ENCODE results near the gene CPLX4.
A peak's percentile ranks its signal among the peaks of the same experiment; 100 is the strongest.

The CPLX4 gene

GRCh38 chr18:59308938-59309260, 9.6 kb downstream of the CPLX4 start:
- no peak for DNase-seq (ENCODE audit: low read depth)
- H3K4me3 ChIP-seq (ENCODE audit: low read depth, low read length): peak overlapping the region; percentile 35

GRCh38 chr18:59308248-59308937, 10.1 kb downstream of the CPLX4 start:
- H3K4me3 ChIP-seq (ENCODE audit: low read depth, low read length): peak overlapping the region; percentile 35

GRCh38 chr18:59306640-59307039, 11.8 kb downstream of the CPLX4 start:
- no peak overlapping the region for H3K4me3 ChIP-seq (ENCODE audit: low read depth, low read length)
- DNase-seq (ENCODE audit: low read depth): no peak

More at GRCh38 chr18:59308248-59308937, 10.1 kb downstream of the CPLX4 start:
- DNase-seq (ENCODE audit: low read depth): peak; percentile 7

GRCh38 chr18:59305295-59305694, 13.2 kb downstream of the CPLX4 start:
- no peak overlapping the region for H3K4me3 ChIP-seq (ENCODE audit: low read depth, low read length)
- no peak for DNase-seq (ENCODE audit: low read depth)

GRCh38 chr18:59303656-59304195, 14.7 kb downstream of the CPLX4 start:
- no peak overlapping the region for H3K4me3 ChIP-seq (ENCODE audit: low read depth, low read length)
- no peak for DNase-seq (ENCODE audit: low read depth)

GRCh38 chr18:59303006-59303405, 15.4 kb downstream of the CPLX4 start:
- DNase-seq (ENCODE audit: low read depth): no peak
- no peak overlapping the region for H3K4me3 ChIP-seq (ENCODE audit: low read depth, low read length)

GRCh38 chr18:59301929-59302328, 16.5 kb downstream of the CPLX4 start:
- no peak for DNase-seq (ENCODE audit: low read depth)
- no peak overlapping the region for H3K4me3 ChIP-seq (ENCODE audit: low read depth, low read length)

GRCh38 chr18:59300676-59301285, 17.7 kb downstream of the CPLX4 start:
- DNase-seq (ENCODE audit: low read depth): no peak
- H3K4me3 ChIP-seq (ENCODE audit: low read depth, low read length): no peak overlapping the region

- no peak overlapping the region for H3K4me3 ChIP-seq (ENCODE audit: low read depth, low read length)
- DNase-seq (ENCODE audit: low read depth): no peak
Measured at GRCh38 chr18:59298871-59299270, 19.6 kb downstream of the CPLX4 start.

GRCh38 chr18:59293317-59293716, 25.1 kb downstream of the CPLX4 start:
- no peak overlapping the region for H3K4me3 ChIP-seq (ENCODE audit: low read depth, low read length)
- no peak for DNase-seq (ENCODE audit: low read depth)

- no peak overlapping the region for H3K4me3 ChIP-seq (ENCODE audit: low read depth, low read length)
Measured at GRCh38 chr18:59286341-59286740, 32.1 kb downstream of the CPLX4 start.

GRCh38 chr18:59282341-59282740, 36.1 kb downstream of the CPLX4 start:
- H3K4me3 ChIP-seq (ENCODE audit: low read depth, low read length): no peak overlapping the region
- DNase-seq (ENCODE audit: low read depth): no peak

More at GRCh38 chr18:59286341-59286740, 32.1 kb downstream of the CPLX4 start:
- no peak for DNase-seq (ENCODE audit: low read depth)

- no peak for DNase-seq (ENCODE audit: low read depth)
- no peak overlapping the region for H3K4me3 ChIP-seq (ENCODE audit: low read depth, low read length)
Measured at GRCh38 chr18:59279722-59280121, 38.7 kb downstream of the CPLX4 start.

- no peak overlapping the region for H3K4me3 ChIP-seq (ENCODE audit: low read depth, low read length)
- no peak for DNase-seq (ENCODE audit: low read depth)
Measured at GRCh38 chr18:59279193-59279592, 39.3 kb downstream of the CPLX4 start.

GRCh38 chr18:59278793-59279192, 39.7 kb downstream of the CPLX4 start:
- H3K4me3 ChIP-seq (ENCODE audit: low read depth, low read length): no peak overlapping the region
- no peak for DNase-seq (ENCODE audit: low read depth)

GRCh38 chr18:59276047-59276446, 42.4 kb downstream of the CPLX4 start:
- DNase-seq (ENCODE audit: low read depth): no peak
- no peak overlapping the region for H3K4me3 ChIP-seq (ENCODE audit: low read depth, low read length)

- no peak for DNase-seq (ENCODE audit: low read depth)
- no peak overlapping the region for H3K4me3 ChIP-seq (ENCODE audit: low read depth, low read length)
Measured at GRCh38 chr18:59275406-59275949, 43.0 kb downstream of the CPLX4 start.

GRCh38 chr18:59274533-59274928, 43.9 kb downstream of the CPLX4 start:
- no peak overlapping the region for H3K4me3 ChIP-seq (ENCODE audit: low read depth, low read length)
- no peak for DNase-seq (ENCODE audit: low read depth)

GRCh38 chr18:59273759-59274532, 44.5 kb downstream of the CPLX4 start:
- no peak overlapping the region for H3K4me3 ChIP-seq (ENCODE audit: low read depth, low read length)
- no peak for DNase-seq (ENCODE audit: low read depth)
